Kidney glomerular epithelial cell (primary cell): ENCODE measurements around the gene ROBO4.

Experiments used
- DNase-seq: peaks from one replicate; lab custom pipeline; 2025; lab: John Stamatoyannopoulos, UW

ROBO4 gene

GRCh38 chr11:124889191-124890091, 8.2 kb downstream of the ROBO4 start:
- DNase-seq = no peak

DNA sequence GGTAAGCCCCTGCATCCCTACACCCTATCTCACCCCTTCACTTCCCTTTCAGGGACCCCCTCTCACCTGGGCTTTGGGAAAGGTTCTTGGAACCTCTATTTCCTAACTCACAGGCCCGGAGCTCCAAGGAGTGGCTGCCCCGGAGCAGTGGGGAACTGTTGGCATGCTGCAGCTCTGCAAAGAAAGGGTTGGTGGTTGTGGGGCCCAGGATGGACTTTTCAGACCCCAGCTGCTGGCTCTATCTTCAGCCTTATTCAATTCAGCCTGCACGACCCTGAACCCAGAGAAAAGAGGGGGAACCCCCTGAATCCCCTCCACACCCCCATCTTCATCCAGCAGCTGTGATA, 10.0 kb downstream of the ROBO4 start:
- DNase-seq = no peak

DNA sequence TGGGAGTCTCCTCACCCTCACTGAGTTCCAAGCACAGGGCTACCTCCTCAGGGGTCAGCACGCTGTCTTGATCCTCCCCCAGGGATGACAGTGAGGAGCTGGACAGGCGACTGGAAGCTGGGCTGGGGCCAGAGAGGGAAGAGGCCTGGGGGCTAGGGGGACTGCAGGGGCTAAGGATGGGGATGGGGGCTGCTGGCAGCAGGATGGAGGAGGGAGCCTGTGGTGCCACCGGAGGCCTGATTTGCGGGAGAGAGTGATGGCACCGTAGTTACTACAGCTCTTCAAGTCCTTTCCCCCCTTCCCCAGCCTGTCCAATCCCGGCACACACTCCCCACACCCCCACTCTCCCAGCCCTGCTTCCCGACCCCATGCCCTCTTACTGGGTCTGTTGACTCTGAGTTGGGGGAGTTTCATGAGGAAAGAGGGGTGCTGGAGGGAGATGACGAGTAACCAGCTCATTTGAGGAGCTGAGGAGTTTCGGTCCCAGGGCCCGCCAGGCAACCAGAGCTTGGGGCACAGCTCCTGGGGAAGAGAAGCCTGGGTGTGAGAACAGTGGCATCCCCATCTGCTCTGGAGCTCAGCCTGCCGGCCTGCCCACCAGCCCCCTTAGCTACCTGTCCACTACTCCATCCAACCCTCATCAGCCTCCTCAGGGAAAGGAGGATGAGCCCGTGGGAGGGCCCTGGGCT, 10.5 kb downstream of the ROBO4 start:
- no peak for DNase-seq

DNA sequence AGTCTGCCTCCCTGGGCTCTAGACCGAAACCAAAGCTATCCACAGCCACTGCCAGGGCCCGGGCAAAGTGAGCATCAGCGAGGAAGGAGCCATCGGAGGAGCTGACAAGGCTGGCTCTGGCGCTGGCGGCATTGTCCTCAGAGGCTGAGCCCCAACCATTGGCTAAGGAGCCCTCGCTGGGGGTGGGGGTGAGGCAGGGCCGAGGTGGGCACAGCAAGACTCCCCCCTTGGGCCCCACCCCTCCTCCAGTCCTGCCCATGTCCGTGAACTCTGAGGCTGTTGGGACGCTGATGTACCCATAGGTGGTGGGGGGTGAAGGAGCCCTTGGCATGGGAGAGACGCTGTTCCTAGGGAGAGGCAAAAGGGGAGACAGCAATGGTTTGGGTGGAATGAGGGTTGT, 11.2 kb downstream of the ROBO4 start:
- DNase-seq = no peak

- no peak for DNase-seq
These were observed 12.7 kb downstream of the ROBO4 start for GRCh38 chr11:124884869-124885479.

DNA sequence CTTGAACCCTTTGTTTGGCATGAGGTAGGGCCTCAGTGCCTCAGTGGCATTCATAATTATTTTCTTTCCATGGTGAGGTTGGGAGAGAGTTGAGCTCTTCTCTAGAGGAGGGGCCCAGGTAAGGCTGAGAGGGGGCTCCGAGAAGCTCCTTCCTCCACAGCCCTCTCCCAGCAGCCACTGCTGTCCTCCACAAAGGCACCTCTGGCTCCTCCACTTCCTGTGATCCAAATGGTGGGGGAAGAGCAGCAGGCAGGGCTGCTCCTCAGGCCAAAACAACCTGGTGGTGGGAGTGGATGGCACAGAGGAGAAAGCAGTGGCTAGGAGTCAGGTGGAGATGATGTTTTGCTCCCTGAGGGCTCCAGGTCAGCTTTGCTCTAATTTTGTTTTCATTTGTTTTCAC, 13.3 kb downstream of the ROBO4 start:
- DNase-seq = no peak

DNA sequence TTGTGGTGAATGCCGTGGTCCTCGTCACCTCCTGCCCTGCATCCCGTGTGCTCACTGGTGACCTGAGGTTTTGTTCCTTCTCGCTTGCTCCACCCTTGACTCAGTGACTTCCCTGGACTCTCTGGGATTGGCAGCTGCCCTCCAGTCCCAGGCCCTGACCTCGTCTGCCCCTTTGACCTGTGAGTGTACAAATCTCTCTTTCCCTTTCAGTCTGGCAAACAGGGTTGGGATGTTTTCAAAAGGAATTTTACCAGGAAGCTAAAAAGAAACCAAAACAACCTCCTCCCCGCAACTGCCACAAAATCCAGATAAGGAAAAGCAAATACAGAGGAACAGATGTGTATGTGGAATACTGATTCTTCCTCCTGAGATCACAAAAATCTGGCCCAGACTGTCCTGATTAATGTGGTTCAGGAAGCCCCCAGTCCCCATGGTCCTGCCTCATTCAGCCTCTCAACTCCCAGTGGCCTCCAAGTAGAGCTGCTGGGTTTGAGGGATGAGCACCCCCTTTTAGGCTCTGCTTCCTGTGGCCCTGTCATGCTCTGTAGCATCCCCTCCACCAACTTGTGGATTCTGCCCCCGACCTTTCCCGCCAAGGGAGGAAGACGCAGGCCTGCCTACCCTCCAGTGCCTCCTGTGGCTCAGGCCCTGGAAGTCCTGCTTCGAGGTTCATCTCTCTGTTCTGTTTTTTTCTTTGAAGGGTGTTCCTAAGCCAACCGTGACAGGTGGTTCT, 15.2 kb downstream of the ROBO4 start:
- no peak for DNase-seq

DNA sequence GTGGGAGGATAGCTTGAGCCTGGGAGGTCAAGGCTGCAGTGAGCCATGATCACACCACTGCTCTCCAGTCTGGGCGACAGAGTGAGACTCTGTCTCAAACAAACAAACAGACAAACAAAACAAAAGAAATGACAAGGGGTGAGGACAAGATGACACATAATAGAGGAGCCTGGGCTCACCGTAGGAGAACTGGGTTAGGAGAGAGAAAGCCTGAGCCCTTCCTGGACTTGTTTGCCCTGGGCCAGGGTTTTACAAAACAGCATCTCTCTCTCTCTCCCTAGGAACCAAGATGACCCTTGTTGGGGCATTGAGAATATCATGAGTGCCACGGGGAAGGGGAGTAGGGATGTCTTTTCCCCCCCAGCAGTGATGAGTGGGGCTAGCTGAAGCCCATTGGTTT, 16.7 kb downstream of the ROBO4 start:
- DNase-seq = no peak

GRCh38 chr11:124880290-124880611, 17.4 kb downstream of the ROBO4 start:
- no peak for DNase-seq

- DNase-seq = no peak
These were observed 18.0 kb downstream of the ROBO4 start for GRCh38 chr11:124879493-124880289.

DNA sequence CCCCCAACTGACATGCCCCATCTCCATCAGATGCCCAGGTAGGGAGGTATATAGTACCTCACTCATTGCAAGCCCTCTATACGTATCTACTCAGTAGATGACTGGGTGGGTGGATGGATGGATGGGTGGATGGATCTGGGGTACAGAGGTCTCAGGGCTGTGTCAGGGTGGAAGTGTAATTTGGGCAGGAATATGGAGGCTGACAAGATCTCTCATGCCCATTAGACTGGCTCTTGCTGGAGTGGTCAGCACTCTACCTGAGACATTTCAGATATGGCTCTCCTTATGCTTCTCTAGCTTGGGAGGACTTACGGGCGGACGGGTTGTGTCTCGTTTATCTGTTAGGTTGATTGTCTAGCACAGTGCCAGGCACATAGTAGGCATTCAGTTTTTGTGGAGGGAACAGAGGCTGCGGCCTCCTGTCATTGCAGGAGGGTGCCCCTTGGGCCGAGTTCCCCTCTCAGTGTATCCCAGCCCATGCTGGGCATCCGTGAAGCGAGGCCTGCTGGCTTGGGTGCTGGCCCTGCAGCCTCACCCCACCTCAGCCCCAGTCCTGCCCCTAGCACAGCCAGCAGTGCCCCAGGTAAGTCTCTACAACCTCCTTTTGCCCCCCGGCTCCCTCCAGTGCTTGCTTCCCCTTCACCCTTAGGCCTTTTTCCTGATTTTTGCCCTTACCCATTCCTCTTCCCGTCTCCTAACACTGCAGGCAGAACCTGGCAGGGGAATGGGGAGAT, 18.7 kb downstream of the ROBO4 start:
- DNase-seq = no peak

GRCh38 chr11:124877910-124878758, 19.5 kb downstream of the ROBO4 start:
- no peak for DNase-seq

DNA sequence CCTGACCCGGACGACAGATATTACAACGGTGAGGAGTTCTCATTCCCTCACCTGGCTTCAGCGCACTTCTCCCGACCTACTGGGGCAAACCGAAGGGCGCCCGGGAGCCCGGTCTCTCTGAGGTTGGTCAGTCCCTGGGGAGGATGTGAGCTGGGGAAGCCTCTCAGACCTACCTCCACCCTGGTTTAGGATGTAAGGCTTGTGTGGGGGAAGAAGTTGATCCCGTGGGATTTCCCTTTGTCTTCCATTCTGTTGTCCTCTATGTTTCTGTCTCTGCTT, 20.1 kb downstream of the ROBO4 start:
- no peak for DNase-seq

DNA sequence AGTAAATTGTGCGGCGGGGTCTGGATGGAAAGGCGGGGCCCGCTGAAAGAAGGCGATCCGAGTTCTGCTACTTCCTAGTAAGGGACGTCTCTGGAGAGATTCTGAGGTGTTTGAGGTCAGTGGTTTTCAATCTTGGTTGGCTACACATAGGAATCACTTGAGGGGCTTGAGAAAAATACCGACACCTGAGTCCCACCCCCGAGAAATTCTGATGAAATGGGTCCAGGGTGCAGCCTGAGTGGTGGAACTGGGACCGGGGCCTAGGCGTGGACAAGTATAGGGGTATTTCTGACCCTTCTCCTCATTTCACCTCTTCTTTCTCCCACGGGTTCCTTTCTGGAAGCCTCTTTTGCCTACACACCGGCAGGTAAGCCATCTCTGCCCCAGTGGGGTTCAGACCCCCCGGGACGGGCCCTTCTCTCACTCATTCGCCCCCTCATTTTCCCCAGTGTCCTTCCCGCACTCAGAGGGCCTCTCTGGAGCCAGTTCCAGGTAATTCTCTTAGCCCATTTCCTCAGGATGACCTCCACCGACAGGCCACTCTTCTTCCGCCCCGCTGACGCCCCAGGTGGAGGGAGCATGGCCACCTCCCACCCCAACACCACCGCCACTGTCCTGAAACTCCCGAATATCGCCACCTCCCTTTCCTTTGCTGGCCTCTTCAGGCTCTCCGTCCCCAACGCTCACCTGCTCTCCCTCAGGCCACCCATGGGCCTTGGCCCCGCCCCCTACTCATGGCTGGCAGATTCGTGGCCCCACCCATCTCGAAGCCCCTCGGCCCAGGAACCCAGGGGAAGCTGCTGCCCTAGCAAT, 20.6 kb downstream of the ROBO4 start:
- DNase-seq = no peak

GRCh38 chr11:124875943-124876817, 21.5 kb downstream of the ROBO4 start:
- peak; percentile 90 for DNase-seq

- DNase-seq = no peak
These were observed 22.3 kb downstream of the ROBO4 start for GRCh38 chr11:124875401-124875800.

DNA sequence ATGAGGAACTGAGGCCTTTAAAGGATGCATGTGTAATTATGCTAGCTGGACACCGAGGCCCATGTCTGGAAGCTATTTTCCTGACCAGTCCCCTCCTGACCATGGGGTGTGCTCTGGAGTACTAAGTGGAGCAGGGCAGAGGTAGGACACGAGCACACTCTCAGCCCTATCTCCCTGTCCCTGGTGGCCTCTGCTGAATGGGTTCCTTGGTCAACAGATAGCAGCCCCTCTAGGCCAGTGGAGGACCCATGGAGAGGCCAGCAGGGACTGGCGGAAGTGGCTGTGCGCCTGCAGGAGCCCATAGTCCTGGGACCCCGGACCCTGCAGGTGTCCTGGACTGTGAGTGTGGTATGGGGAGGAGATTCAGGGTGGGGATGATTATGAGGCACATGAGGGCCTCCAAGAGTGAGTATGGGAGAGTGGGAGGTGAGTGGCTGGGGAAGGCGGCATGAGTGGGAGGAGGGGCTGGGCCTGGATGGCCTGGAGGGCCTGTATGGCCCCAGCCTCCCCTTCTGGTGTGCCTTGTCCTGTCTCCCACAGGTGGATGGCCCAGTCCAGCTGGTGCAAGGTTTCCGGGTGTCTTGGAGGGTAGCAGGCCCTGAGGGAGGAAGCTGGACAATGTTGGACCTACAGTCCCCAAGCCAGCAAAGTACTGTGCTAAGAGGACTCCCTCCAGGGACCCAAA, 23.0 kb downstream of the ROBO4 start:
- no peak for DNase-seq

DNA sequence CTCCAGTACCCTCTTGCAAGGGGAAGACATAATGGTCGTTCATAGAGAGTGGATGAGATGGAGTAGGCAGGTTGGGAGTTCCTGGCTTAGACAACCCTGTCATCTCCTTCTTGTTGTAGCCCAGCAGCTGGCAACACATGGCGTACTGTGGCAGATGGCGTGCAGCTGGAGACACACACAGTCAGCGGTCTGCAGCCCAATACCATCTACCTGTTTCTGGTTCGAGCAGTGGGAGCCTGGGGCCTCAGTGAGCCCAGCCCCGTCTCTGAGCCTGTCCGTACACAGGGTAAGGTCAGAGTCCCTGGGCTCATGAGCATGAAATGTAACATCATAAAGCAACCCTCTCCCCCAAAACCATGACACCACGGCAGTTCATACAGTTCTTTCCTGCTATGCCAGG, 23.7 kb downstream of the ROBO4 start:
- no peak for DNase-seq
